ENCODE data around the gene DNMT3B. TPM values are rescaled to one million over a fixed set of nuclear protein-coding genes. Genes with fewer than 3 reads are reported as not detected.

Gene DNMT3B
- total RNA-seq, 1 experiment from 2014 or later = 682 TPM

DNA sequence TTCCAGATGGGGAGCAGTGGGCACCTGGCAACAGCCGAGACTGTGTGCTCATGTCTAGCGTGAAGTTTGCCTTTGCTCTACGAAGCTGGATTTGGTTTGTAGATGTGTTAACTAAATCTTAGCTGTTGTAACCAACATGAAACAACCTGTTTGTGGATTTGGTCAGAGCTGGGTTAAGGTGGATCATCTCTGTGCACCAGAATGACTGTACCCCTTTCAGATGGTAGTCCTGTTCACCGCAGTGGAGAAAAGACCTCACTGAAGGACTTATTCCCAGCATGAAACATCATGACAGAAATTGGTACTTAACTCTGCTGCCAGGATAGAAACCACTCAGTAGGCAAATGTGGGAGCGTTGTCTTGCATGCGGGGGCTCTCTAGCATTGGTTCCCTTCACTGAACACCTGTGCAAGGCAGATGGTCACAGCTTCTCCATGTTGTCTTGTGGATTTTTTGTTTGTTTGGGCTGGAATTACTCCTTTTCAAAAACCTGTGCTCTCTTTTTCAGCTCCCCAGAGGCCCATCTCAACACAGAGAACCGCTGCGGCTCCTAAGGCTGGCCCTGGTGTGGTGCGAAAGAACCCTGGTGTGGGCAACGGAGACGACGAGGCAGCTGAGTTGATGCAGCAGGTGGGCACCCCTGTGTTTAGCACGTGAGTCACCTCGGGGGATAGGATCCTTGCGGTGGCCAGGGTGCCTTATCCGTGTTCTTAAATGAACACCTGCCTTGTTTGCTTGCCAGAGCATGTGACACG lies 77.2 kb downstream of the DNMT3B start:
- CTCF ChIA-PET = no interaction called here
- POLR2A ChIA-PET = no interaction called here
- no peak overlapping the region for H3K4me3 Mint-ChIP-seq
- no peaks in the 10 kb centered on the region for H3K27me3 Mint-ChIP-seq (ENCODE audit: low read depth)
- TF ChIP-seq NR3C1 (CRISPR knock-in tag; conservative IDR thresholded peaks at IDR 0.05; ENCODE audit: low read depth) = no peak
- TF ChIP-seq KAT7 (CRISPR knock-in tag; IDR thresholded peaks at IDR 0.05; ENCODE audit: borderline replicate concordance) = no peak
- TF ChIP-seq, protein P1, sequence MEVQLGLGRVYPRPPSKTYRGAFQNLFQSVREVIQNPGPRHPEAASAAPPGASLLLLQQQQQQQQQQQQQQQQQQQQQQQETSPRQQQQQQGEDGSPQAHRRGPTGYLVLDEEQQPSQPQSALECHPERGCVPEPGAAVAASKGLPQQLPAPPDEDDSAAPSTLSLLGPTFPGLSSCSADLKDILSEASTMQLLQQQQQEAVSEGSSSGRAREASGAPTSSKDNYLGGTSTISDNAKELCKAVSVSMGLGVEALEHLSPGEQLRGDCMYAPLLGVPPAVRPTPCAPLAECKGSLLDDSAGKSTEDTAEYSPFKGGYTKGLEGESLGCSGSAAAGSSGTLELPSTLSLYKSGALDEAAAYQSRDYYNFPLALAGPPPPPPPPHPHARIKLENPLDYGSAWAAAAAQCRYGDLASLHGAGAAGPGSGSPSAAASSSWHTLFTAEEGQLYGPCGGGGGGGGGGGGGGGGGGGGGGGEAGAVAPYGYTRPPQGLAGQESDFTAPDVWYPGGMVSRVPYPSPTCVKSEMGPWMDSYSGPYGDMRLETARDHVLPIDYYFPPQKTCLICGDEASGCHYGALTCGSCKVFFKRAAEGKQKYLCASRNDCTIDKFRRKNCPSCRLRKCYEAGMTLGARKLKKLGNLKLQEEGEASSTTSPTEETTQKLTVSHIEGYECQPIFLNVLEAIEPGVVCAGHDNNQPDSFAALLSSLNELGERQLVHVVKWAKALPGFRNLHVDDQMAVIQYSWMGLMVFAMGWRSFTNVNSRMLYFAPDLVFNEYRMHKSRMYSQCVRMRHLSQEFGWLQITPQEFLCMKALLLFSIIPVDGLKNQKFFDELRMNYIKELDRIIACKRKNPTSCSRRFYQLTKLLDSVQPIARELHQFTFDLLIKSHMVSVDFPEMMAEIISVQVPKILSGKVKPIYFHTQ (CRISPR knock-in tag; IDR thresholded peaks at IDR 0.05) = no peak
- DNase-seq (ENCODE audit: low spot score) (no peak), ATAC-seq (no peak)
- H3K27ac Mint-ChIP-seq = no peak overlapping the region
- H3K36me3 Mint-ChIP-seq = peaks cover 66% of the 10 kb centered on the region
- H3K9me3 Mint-ChIP-seq = no peaks in the 10 kb centered on the region
- H3K4me1 Mint-ChIP-seq = peaks cover 5% of the 10 kb centered on the region

DNA sequence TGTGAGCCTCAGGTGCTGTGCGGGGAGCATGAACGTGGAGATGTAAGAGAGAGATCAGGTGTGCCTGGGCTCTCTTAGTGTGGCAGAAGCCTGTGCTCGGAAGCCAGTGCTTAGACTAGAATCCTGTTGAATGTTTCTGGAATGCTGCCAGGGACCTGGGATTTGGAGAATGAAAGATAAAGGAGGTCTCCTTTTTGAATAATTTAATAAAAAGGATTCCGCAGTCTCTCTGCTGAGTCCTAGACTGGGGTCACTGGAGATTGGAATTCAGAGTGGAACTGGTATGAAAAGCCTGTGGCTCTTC lies 77.7 kb downstream of the DNMT3B start:
- TF ChIP-seq TEAD4 (CRISPR knock-in tag; IDR thresholded peaks at IDR 0.05) (no peak), ELF4 (CRISPR knock-in tag; IDR thresholded peaks at IDR 0.05; ENCODE audit: low read depth) (no peak), SP1 (CRISPR knock-in tag; conservative IDR thresholded peaks at IDR 0.05) (no peak)
- TF ChIP-seq, protein P2, sequence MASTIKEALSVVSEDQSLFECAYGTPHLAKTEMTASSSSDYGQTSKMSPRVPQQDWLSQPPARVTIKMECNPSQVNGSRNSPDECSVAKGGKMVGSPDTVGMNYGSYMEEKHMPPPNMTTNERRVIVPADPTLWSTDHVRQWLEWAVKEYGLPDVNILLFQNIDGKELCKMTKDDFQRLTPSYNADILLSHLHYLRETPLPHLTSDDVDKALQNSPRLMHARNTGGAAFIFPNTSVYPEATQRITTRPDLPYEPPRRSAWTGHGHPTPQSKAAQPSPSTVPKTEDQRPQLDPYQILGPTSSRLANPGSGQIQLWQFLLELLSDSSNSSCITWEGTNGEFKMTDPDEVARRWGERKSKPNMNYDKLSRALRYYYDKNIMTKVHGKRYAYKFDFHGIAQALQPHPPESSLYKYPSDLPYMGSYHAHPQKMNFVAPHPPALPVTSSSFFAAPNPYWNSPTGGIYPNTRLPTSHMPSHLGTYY (CRISPR knock-in tag; IDR thresholded peaks at IDR 0.05) = no peak
- TF ChIP-seq, protein P3, sequence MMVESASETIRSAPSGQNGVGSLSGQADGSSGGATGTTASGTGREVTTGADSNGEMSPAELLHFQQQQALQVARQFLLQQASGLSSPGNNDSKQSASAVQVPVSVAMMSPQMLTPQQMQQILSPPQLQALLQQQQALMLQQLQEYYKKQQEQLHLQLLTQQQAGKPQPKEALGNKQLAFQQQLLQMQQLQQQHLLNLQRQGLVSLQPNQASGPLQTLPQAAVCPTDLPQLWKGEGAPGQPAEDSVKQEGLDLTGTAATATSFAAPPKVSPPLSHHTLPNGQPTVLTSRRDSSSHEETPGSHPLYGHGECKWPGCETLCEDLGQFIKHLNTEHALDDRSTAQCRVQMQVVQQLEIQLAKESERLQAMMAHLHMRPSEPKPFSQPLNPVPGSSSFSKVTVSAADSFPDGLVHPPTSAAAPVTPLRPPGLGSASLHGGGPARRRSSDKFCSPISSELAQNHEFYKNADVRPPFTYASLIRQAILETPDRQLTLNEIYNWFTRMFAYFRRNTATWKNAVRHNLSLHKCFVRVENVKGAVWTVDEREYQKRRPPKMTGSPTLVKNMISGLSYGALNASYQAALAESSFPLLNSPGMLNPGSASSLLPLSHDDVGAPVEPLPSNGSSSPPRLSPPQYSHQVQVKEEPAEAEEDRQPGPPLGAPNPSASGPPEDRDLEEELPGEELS (CRISPR knock-in tag; IDR thresholded peaks at IDR 0.05) = no peak
- TF ChIP-seq, protein P4, sequence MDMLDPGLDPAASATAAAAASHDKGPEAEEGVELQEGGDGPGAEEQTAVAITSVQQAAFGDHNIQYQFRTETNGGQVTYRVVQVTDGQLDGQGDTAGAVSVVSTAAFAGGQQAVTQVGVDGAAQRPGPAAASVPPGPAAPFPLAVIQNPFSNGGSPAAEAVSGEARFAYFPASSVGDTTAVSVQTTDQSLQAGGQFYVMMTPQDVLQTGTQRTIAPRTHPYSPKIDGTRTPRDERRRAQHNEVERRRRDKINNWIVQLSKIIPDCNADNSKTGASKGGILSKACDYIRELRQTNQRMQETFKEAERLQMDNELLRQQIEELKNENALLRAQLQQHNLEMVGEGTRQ (CRISPR knock-in tag; IDR thresholded peaks at IDR 0.05) = no peak
- TF ChIP-seq, protein P5, sequence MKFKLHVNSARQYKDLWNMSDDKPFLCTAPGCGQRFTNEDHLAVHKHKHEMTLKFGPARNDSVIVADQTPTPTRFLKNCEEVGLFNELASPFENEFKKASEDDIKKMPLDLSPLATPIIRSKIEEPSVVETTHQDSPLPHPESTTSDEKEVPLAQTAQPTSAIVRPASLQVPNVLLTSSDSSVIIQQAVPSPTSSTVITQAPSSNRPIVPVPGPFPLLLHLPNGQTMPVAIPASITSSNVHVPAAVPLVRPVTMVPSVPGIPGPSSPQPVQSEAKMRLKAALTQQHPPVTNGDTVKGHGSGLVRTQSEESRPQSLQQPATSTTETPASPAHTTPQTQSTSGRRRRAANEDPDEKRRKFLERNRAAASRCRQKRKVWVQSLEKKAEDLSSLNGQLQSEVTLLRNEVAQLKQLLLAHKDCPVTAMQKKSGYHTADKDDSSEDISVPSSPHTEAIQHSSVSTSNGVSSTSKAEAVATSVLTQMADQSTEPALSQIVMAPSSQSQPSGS (CRISPR knock-in tag; IDR thresholded peaks at IDR 0.05; ENCODE audit: borderline replicate concordance, low read depth) = no peak
- TF ChIP-seq, protein P6, sequence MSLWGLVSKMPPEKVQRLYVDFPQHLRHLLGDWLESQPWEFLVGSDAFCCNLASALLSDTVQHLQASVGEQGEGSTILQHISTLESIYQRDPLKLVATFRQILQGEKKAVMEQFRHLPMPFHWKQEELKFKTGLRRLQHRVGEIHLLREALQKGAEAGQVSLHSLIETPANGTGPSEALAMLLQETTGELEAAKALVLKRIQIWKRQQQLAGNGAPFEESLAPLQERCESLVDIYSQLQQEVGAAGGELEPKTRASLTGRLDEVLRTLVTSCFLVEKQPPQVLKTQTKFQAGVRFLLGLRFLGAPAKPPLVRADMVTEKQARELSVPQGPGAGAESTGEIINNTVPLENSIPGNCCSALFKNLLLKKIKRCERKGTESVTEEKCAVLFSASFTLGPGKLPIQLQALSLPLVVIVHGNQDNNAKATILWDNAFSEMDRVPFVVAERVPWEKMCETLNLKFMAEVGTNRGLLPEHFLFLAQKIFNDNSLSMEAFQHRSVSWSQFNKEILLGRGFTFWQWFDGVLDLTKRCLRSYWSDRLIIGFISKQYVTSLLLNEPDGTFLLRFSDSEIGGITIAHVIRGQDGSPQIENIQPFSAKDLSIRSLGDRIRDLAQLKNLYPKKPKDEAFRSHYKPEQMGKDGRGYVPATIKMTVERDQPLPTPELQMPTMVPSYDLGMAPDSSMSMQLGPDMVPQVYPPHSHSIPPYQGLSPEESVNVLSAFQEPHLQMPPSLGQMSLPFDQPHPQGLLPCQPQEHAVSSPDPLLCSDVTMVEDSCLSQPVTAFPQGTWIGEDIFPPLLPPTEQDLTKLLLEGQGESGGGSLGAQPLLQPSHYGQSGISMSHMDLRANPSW (CRISPR knock-in tag; conservative IDR thresholded peaks at IDR 0.05; ENCODE audit: low read depth) = no peak
- Mint-ChIP-seq H3K36me3 (peaks cover 64% of the 10 kb centered on the region), H3K27ac (no peak overlapping the region), H3K9me3 (no peaks in the 10 kb centered on the region), H3K4me3 (no peak overlapping the region), H3K27me3 (ENCODE audit: low read depth) (no peaks in the 10 kb centered on the region), H3K4me1 (peaks cover 8% of the 10 kb centered on the region)
- DNase-seq (ENCODE audit: low spot score) = no peak
- ChIA-PET CTCF (no interaction called here), POLR2A (no interaction called here)
- ATAC-seq = no peak

Data from WTC11 (cell line).